Mesothelial cell of epicardium (in vitro differentiated cells): Measurements from ENCODE around the gene DIAPH3. TPM values are rescaled to one million over a fixed set of nuclear protein-coding genes. Genes with fewer than 3 reads are reported as not detected.
A peak's percentile ranks its signal among the peaks of the same experiment; 100 is the strongest.

Experiments
- DNase-seq, 2 experiments: peaks; one replicate each; pipeline ENCODE4 v3.0.0; 2021; ENCODE audit warnings: low spot score in 2 of 2; ENCODE audit not compliant: unreplicated experiment in 2 of 2
- H3K27ac Mint-ChIP-seq: 2 replicates; pipeline ENCODE4 v1.8.0; 2021; ENCODE audit warnings: mixed read lengths
- H3K27me3 Mint-ChIP-seq: 2 replicates; pipeline ENCODE4 v1.8.0; 2021; ENCODE audit warnings: low read depth, mixed read lengths
- H3K36me3 Mint-ChIP-seq: 2 replicates; pipeline ENCODE4 v1.8.0; 2021; ENCODE audit warnings: mixed read lengths
- H3K4me1 Mint-ChIP-seq: 2 replicates; pipeline ENCODE4 v1.8.0; 2021; ENCODE audit warnings: mixed read lengths
- H3K4me3 Mint-ChIP-seq: 2 replicates; pipeline ENCODE4 v1.8.0; 2021; ENCODE audit warnings: mild to moderate bottlenecking, moderate library complexity, mixed read lengths
- H3K9me3 Mint-ChIP-seq: 2 replicates; pipeline ENCODE4 v1.8.0; 2021; ENCODE audit warnings: mixed read lengths
- CTCF ChIP-seq: fragments of 200-600 bp; sonication (generic); IDR thresholded peaks from one replicate; pipeline ENCODE4 v1.5.0; 2021; ENCODE audit warnings: antibody characterized with exemption; ENCODE audit not compliant: unreplicated experiment
- total RNA-seq: library from RNA; stranded (reverse); gene quantifications from 3 replicates; pipeline ENCODE4 v1.2.1, GENCODE V29; 2021

DIAPH3 gene
- total RNA-seq, 1 donor from 2014 or later = 16.8 TPM

GRCh38 chr13:59686798-59687394 is 476.8 kb downstream of the DIAPH3 start:
- H3K4me3 Mint-ChIP-seq = no peak overlapping the region
- H3K27ac Mint-ChIP-seq = peak overlapping the region; percentile 11
- H3K9me3 Mint-ChIP-seq = no peaks in the 10 kb centered on the region
- DNase-seq = no peak
- peaks cover 69% of the 10 kb centered on the region for H3K4me1 Mint-ChIP-seq
- H3K36me3 Mint-ChIP-seq = no peaks in the 10 kb centered on the region
- no peaks in the 10 kb centered on the region for H3K27me3 Mint-ChIP-seq
- TF ChIP-seq CTCF = no peak

- peak overlapping the region; percentile 60 for H3K27ac Mint-ChIP-seq
- H3K36me3 Mint-ChIP-seq = no peaks in the 10 kb centered on the region
Measured at GRCh38 chr13:59684105-59684504, 479.6 kb downstream of the DIAPH3 start.

GRCh38 chr13:59681636-59682311 is 482.0 kb downstream of the DIAPH3 start:
- H3K27ac Mint-ChIP-seq = peak overlapping the region; percentile 21
- H3K4me3 Mint-ChIP-seq = no peak overlapping the region
- TF ChIP-seq CTCF = no peak
- no peaks in the 10 kb centered on the region for H3K36me3 Mint-ChIP-seq
- DNase-seq = no peak
- H3K9me3 Mint-ChIP-seq = no peaks in the 10 kb centered on the region
- no peaks in the 10 kb centered on the region for H3K27me3 Mint-ChIP-seq
- peaks cover 61% of the 10 kb centered on the region for H3K4me1 Mint-ChIP-seq

More at GRCh38 chr13:59684105-59684504, 479.6 kb downstream of the DIAPH3 start:
- Mint-ChIP-seq H3K9me3 (no peaks in the 10 kb centered on the region), H3K4me3 (no peak overlapping the region), H3K4me1 (peaks cover 63% of the 10 kb centered on the region), H3K27me3 (no peaks in the 10 kb centered on the region)
- TF ChIP-seq CTCF = no peak
- DNase-seq = no peak

GRCh38 chr13:59680429-59681024 is 483.2 kb downstream of the DIAPH3 start:
- DNase-seq = no peak
- H3K4me3 Mint-ChIP-seq = no peak overlapping the region
- H3K27me3 Mint-ChIP-seq = no peaks in the 10 kb centered on the region
- no peaks in the 10 kb centered on the region for H3K9me3 Mint-ChIP-seq
- TF ChIP-seq CTCF = peak; percentile 61
- H3K36me3 Mint-ChIP-seq = no peaks in the 10 kb centered on the region
- H3K4me1 Mint-ChIP-seq = peaks cover 49% of the 10 kb centered on the region
- H3K27ac Mint-ChIP-seq = no peak overlapping the region

- no peaks in the 10 kb centered on the region for H3K9me3 Mint-ChIP-seq
- H3K36me3 Mint-ChIP-seq = no peaks in the 10 kb centered on the region
- DNase-seq = no peak
- no peaks in the 10 kb centered on the region for H3K27me3 Mint-ChIP-seq
- no peak for TF ChIP-seq CTCF
- peaks cover 37% of the 10 kb centered on the region for H3K4me1 Mint-ChIP-seq
- no peak overlapping the region for H3K4me3 Mint-ChIP-seq
- H3K27ac Mint-ChIP-seq = peak overlapping the region; percentile 68
Measured at GRCh38 chr13:59679254-59679653, 484.5 kb downstream of the DIAPH3 start.
